Right lung (tissue), 5 donors: Measurements from ENCODE around the gene CAPRIN1. TPM values are rescaled to one million over a fixed set of nuclear protein-coding genes. Genes with fewer than 3 reads are reported as not detected.
"Not testable (repeated sequence)": the region's sequence is repeated elsewhere in the genome, so short reads cannot be mapped to it uniquely, and the experiment has no call there.

Source experiments
- DNase-seq, 2 donors: peaks; one replicate each; pipeline ENCODE4 v3.0.0-alpha.2; 2013
- polyA plus RNA-seq, 5 donors: library from polyadenylated mRNA; unstranded; fragments of 120-200 nt; gene quantifications; one replicate each; pipeline versions ENCODE4 v1.2.1 to v1.2.3, GENCODE V29; 2013; ENCODE audit warnings: inconsistent platforms in 1 of 5, low replicate concordance in 1 of 5; ENCODE audit not compliant: insufficient read length in 5 of 5, insufficient read depth in 1 of 5

The CAPRIN1 gene
- polyA plus RNA-seq, 5 donors: 203 to 287 (median 247) TPM

DNA sequence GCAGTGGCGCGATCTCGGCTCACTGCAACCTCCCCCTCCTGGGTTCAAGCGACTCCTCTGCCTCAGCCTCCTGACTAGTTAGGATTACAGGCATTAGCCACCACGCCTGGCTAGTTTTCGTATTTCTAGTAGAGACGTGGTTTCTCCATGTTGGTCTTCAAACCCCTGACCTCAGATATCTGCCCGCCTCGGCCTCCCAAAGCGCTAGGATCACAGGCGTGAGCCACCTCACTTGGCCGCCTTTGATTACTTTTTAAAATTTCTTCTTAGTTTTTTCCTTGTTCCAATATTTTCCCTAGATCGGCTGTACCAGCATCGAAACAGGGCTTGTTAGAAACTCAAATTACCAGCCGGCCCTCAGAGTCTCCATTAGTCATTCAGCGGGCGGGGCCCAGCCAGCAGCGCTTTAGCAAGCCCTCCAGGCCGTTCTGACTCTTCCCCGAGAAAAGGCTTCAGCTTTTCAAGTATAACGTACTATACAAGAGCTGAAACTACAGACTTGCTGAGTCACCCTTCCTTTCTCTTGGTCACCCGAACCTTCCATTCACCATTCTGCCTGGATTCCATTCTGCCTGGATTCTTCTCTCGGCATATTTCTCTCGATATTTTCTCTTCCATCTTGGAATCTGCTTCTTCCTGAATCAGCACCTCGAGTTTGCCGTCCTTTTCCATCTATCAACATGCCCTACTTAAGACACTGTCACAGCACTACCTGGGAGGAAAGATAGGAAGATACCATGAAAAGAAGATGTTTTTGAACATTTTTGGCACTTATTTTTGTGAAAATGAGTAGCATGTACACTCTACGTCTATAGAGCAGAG is 6.7 kb upstream of the CAPRIN1 start:
- DNase-seq: no peak

DNA sequence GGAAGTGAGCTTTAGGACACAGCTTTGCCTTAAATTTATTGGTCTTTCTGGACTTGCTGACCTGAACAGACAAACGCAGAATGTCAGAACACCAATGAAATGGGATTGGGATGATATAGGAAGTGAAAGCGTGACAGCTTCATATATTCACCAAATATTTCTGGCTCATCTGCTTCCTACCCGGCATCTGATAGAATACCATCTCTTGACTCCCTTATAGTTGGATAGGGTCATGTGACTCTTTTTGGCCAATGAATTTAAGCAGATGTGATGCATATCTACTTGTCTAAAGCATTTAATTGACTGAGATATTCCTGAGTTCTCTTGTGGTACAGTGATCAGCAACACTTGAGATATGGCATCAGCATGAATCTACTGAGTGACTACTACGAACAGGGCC is 2.5 kb upstream of the CAPRIN1 start:
- no peak for DNase-seq

DNA sequence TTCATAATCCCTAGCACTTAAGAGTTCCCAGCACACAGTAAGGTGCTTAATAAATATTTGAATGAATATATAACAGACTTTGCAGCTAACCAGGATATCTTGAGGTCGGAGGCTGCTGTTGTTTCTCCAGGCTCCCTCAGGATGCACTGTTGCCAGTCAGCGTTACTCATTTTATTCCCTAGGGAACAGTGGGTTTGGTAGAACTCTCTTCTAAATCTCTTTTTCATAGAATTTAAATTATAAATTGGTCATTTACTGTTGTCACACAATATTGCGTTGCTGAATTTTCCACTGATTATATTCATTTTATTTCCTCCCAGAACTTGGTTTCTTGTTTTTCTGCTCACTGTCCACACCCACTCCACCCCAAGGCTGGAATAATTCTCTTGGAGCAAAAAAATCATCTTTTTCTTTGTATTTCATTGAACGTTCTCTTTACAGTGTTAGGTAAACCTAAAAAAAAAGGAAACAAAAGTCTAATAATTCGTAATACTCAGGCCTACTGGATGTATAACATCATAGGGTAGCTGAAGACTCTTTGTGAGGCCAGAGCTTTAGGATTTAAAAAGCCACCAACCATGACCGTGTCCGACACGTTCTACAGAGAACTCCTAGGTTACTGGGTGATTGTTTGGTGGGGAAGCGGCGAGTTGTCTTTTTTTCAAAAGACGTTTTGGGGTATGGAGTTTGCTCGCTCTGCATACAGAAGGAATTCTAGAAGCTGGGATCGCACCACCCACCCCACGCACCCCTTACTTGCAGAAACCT is 766 bp upstream of the CAPRIN1 start:
- DNase-seq: no peak

DNA sequence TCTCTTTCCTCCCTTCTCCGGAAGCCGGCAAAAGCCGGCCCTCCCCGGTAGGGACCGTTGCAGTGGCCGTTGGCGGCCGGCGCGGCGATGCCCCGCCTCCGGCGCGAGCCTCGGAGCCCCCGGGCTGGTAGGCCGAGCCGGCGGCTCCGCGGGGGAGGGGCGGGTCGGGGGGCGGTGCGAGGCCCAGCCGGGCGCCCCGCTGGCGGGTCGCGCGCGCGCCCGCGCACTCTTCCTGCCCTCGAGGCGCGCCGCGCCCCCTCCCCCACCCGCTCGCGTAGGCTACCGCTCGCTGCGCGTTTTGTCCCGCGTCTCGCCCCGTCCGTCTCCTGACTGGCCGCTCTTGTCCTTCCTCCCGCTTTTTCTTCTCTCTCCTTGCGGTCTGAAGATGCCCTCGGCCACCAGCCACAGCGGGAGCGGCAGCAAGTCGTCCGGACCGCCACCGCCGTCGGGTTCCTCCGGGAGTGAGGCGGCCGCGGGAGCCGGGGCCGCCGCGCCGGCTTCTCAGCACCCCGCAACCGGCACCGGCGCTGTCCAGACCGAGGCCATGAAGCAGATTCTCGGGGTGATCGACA is 591 bp downstream of the CAPRIN1 start:
- peak; percentile 91 to 93 for DNase-seq

DNA sequence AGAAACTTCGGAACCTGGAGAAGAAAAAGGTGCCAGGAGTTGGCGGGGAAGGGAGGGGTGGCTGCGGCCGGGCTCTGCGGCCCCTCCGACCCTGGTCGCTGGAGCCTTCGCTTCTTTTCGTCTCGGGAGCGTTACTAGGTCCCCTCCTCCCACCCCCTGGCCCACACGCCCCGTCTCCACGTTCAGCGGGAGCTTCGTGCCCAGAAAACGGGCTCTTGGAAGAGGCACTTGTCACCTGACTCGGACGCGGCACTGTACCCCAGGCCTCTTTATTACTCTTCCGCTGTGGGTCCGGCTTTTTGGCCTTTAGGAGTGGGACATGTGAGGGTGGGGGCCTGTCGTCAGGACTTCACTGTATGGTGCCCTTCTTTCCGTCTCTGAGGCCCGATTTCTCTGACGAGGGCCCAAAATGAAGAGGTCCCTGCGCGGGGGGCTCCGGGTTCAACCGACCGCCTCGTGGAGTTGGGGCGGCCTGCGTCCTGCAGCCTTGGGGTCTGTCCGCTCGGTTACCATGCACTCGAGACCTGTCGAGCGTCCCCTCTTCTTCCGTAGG is 1.2 kb downstream of the CAPRIN1 start:
- DNase-seq: peak; percentile 10 to 23

DNA sequence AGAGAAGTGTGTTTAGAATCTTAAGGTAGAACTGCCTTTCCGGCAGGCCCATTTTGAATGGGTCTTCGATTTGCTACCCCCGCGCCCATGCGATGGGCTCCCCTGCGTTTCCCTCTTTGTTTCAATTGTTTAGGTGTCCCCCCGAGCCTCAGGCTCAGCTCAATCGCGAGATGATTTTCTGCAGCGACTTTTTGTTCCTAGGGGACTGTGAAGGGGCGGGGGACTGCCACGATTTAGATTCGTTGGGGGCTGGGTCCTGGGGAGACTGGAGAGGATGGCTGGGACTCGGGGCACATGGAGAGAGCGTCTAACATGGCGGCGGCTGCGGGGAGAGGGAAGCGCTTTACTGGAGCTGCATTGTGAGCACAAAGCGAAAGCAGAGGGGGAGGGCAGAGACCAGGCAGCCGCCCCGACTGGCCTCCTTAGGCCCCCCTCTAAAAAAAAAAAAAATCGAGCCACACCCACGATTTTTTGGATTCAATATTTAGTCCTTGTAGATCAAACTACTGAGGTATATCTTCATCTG is 1.7 kb downstream of the CAPRIN1 start:
- DNase-seq: peak; percentile 60 to 69

DNA sequence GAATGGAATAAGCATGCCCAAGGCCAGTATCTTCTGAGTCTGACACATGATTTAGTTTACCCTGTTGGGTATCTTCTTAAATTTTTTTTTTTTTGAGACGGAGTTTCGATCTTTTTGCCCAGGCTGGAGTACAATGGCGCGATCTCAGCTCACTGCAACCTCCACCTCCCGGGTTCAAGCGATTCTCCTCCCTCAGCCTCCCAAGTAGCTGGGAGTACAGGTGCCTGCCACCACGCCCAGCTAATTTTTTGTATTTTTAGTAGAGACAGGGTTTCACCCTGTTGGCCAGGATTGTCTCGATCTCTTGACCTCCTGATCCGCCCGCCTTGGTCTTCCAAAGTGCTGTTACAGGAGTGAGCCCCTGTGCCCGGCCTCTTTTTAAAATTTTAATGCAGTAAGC is 2.8 kb downstream of the CAPRIN1 start:
- not testable (repeated sequence) for DNase-seq

DNA sequence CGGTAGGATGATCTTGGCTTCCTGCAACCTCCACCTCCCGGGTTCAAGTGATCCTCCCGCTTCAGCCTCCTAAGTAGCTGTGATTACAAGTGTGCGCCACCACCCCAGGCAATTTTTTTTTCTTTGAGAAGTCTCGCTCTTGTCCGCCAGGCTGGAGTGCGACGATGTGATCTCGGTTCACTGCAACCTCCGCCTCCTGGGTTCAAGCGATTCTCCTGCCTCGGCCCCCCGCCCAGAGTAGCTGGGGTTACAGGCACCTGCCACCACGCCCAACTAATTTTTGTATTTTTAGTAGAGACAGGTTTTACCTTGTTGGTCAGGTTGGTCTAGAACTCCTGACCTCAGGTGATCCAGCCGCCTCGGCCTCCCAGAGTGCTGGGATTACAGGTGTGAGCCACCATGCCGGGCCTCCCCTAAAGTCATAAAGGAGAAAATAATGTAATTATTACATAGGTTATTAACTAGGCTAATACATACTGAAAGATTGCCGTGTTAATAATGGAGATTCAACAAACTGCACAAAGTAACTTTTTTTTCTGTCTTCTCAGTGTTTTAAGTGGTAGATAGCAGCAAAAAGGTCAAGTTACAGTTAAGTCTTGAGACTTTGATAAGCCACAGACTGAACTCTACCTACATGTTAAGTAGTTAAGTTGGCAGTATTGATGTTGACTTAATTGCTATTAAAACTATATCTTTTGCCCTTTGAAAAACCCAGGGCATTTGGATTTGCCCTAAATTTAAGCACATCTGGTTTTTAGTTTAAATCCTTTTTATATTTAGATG is 3.9 kb downstream of the CAPRIN1 start:
- DNase-seq: no peak

DNA sequence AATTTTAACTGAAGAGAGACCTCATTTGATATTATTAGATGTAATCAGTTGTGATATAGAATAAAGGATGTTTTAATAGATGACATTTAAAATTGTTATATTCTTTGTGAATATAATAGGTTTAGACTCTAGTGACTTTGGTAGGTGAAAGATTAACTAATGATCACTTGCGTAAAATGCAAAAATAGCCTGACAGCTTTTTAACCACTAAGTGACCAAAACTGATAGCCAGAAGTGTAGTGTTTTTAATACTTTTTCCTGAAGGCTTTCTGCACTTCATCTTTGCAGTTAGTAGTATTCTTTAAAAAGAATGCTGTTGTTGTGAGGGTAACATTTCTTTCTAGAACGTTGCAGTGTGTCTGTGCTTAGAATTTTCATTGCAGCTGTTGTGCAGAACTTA is 5.1 kb downstream of the CAPRIN1 start:
- DNase-seq: no peak

DNA sequence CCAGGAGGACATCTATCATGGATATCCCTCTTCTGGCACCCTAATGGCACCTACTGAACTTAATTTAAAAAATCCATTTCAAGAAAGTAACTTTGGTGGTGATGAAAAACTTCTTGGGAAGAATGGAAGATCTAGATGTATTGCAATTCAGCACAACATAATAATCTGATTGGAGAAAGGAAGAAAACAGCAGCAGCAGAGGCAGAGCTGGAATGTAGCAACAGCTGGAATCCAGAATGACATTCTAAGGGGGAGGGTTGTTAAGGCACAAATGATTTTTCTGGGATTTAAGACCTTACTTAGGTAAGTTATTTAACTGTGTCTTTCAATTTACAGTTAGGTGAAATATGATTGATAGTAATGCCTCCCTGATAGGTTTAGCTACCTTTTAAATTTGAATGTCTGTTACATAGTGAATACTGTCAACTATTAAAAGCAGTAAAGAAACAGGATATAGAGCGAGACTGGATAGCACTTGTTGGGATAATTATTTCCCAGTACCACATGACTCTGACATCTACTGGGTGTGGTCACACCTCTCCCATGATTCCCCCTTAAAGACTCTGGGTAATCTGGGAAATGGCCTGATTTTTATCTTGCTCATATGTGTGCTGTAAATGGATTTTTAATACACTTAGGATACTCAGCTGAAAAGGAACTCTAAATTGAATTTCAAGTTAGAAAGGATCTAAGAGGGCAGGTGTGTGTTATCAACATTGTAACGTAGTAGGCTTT is 11.7 kb downstream of the CAPRIN1 start:
- no peak for DNase-seq

DNA sequence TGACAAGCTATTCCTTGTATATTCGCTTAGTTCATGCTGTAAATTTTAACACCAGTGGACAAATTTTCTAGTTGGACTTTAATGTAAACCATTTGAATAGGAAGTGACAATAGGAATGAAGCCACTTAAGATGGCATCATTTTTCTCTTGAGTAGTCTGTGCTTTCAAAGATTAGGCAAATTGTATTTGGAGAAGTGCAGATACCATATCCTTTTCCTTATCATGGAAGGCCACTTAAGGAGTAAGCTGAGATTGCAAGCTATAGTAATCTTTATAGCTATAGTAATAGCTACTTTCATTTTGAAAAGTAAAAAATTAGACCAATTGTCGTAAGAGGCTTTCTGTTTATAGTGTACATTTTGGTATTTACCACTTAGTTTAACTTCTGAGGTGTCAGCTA is 12.8 kb downstream of the CAPRIN1 start:
- DNase-seq: no peak

DNA sequence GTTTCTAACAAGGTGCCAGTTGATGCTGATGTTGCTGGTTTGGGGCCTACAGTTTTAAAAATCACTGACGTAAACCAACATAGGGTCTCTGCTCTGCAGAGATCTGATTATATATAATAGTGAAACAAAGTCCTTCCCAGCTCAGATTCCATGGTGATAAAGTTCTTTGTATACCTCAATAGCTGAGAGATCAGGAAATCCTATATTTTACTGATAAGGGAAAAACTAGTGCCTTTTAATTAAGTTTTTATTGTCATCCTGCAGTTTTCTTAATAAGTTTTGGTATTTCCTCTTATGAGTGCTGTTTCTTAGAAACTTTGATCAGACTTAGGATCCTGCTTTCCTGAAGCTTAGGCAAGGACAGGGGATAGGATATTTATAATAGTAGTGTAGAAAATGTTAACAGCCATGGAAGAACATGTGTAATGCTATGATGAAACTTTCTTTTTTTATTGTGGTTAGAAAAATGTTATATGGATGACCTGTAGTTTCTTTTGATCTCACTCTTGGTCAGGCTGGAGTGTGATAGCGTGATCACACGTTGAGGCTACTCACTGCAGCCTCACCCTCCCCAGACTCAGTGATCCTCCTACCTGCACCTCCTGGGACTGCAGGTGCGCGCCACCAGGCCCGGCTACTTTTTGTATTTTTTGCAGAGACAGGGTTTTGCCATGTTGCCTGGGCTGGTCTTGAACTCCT is 14.1 kb downstream of the CAPRIN1 start:
- DNase-seq: no peak

DNA sequence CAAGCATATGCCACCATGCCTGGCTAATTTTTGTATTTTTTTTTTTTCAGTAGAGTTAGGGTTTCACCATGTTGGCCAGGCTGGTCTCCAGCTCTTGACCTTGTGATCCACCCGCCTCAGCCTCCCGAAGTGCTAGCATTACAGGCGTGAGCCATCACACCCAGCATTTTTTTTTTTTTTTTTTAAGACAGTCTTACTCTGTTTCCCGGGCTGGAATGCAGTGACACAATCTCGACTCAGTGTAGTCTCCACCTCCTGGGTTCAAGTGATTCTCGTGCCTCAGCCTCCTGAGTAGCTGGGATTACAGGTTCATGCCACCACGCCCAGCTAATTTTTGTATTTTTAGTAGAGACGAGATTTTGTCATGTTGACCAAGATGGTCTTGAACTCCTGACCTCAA is 15.2 kb downstream of the CAPRIN1 start:
- not testable (repeated sequence) for DNase-seq

DNA sequence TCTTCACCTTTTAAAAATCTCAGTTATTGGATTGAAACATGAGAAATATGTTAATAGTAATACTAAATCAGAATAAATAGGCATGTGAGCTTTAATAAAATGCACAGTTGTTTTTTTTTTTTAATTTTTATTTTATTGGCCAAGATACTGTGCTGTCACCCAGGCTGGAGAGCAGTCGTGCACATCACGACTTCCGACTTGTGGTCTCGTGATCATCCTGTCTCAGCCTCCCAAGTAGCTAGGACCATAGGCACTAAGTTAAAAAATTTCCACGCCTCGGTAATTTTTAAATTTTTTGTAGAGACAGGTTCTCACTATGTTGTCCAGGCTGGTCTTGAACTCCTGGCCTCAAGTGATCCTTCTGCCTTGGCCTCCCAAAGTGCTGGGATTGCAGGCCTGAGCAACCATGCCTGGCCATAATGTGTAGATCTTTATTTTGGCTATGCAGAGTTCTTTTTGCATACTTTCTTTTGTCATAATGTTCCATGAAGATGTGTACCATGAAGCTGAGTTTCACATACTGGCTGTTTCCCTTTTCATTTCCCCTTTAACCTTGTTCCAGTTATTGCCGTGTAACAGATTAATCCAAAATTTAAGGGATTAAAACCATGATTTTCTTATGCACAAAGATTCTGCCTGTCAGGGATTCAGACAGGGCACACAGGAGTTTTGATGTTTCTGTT is 16.0 kb downstream of the CAPRIN1 start:
- no peak for DNase-seq

DNA sequence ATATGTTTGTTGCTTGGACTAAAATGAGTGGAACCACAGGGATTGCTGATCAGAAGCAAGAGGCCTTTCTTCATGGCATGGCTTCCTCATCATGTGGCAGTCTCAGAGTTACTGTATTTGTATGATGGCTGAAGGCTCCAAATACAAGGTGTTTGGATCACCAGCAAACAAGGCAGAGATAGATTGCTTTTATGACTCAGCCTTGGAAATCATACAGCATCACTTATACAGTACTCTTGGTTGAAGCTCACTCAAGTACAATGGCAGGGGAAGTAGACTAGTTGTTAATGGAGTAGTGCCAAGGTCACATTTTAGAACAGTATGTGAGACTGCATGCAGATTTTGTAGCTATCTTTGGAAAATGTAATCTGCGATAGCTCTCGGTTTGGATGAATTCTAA is 16.6 kb downstream of the CAPRIN1 start:
- DNase-seq: no peak

DNA sequence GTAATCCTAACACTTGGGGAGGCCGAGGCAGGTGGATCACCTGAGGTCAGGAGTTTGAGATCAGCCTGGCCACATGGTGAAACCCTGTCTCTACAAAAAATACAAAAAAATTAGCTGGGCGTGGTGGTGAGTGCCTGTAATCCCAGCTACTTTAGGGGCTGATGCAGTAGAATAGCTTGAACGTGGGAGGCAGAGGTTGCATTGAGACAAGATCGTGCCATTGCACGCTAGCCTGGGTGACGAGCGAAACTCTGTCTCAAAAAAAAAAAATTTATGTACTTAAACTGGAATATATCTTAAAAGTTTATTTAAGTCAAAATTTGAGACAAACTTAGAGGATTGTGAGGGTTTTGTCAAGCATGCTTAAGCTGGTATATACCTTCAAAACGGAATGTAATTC is 19.8 kb downstream of the CAPRIN1 start:
- DNase-seq: not testable (repeated sequence)

DNA sequence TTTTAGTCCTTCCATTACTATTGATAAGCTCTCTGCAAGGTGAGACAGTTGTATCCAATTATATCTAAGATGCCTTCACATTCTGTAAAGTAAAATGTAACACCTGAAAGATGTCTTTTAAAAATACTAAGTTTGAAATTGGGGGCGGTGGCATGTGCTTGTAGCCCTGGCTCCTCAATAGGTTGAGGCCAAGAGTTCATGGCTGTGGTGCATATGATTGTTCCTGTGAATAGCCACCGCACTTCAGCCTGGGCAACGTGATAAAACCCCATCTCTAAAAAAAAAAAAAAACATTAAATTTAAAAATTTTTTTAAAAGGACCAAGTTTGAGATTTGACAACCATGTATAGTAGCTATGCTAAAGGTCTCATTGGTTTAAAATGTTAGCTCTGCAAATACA is 20.5 kb downstream of the CAPRIN1 start:
- DNase-seq: no peak

DNA sequence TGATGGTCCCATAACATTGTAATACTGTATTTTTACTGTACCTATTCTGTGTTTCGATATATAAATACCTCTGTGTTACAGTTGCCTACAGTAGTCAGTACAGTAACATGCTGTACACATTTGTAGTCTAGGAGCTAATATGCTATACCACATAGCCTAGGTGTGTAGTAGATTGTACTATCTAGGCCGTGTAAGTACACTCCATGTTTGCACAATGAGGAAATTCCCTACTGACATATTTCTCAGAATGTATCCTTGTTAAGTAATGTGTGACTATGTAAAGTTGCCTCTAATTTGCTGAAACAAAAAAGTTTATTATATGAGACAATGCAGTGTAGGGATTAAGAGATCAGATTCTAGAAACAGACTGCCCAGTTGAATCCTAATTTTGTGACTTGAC is 21.3 kb downstream of the CAPRIN1 start:
- no peak for DNase-seq

DNA sequence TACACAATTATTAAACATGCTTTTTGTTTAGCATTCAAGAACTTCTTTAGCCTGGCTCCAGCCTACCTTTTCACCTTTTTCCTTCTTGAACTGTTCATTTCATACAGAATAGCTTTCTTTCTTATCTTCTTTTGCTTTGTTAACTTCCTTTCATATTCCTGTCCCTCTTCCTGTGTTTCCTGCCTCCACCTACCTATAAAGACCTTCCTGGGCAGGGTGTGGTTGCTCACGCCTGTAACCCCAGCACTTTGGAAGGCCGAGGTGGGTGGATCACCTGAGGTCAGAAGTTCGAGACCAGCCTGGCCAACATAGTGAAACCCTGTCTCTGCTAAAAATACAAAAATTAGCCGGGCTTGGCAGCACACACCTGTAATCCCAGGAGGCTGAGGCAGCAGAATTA is 22.9 kb downstream of the CAPRIN1 start:
- no peak for DNase-seq
